ENCODE results near the gene KRTAP10-5. TPM values are rescaled to one million over a fixed set of nuclear protein-coding genes. Genes with fewer than 3 reads are reported as not detected.
"Not testable (repeated sequence)": the region's sequence is repeated elsewhere in the genome, so short reads cannot be mapped to it uniquely, and the experiment has no call there.

KRTAP10-5 gene
- total RNA-seq, 1 experiment from 2014 or later: not detected

DNA sequence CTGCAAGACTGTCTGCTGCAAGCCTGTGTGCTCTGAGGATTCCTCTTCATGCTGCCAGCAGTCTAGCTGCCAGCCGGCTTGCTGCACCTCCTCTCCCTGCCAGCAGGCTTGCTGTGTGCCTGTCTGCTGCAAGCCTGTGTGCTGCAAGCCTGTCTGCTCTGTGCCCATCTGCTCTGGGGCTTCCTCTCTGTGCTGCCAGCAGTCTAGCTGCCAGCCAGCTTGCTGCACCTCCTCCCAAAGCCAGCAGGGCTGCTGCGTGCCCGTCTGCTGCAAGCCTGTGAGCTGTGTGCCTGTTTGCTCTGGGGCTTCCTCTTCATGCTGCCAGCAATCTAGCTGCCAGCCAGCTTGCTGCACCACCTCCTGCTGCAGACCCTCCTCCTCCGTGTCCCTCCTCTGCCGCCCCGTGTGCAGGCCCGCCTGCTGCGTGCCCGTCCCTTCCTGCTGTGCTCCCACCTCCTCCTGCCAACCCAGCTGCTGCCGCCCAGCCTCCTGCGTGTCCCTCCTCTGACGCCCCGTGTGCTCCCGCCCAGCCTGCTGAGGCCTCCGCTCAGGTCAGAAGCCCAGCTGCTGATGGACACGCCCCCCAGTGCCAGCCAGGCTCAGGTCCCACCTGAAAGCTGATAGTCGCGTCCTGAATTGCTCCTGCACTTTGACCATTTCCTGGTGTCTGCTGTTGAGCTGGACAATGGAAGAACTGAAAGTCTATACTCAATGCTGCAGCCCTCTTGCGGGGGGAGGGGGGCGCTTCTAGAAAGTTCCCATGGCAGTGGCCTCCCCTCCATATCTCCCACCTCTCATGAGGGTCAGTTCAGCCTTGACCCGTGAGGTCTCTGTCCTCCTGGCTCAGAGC lies 5.7 kb downstream of the KRTAP10-5 start:
- POLR2A ChIA-PET: interaction anchor here (0.5 kb wide), 1 partner anchor 145 kb away, joined by 3 read pairs; no protein-coding TSS in a partner anchor

DNA sequence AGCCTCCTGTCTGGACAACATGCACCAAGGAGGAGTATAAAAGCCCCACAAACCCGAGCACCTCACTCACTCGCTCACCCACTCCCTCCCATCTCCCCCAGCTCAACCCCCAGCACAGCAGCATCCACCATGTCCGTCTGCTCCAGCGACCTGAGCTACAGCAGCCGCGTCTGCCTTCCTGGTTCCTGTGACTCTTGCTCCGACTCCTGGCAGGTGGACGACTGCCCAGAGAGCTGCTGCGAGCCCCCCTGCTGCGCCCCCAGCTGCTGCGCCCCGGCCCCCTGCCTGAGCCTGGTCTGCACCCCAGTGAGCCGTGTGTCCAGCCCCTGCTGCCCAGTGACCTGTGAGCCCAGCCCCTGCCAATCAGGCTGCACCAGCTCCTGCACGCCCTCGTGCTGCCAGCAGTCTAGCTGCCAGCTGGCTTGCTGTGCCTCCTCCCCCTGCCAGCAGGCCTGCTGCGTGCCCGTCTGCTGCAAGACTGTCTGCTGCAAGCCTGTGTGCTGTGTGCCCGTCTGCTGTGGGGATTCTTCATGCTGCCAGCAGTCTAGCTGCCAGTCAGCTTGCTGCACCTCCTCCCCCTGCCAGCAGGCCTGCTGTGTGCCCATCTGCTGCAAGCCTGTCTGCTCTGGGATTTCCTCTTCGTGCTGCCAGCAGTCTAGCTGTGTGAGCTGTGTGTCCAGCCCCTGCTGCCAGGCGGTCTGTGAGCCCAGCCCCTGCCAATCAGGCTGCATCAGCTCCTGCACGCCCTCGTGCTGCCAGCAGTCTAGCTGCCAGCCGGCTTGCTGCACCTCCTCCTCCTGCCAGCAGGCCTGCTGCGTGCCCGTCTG lies 6.6 kb downstream of the KRTAP10-5 start, which contains the start of gene KRTAP10-4:
Gene KRTAP10-4 (plus strand): TSS at position 100 of the 827 bp plus-strand sequence. CDS start 30 bp downstream, at position 130.
- peak within 1 kb of the TSS; percentile 29; the same call in 1 of the 2 replicates for H3K27ac ChIP-seq (ENCODE audit: low read length)
- H3K9me3 ChIP-seq (ENCODE audit: control insufficient read depth, insufficient read depth, low read depth, low read length); H3K36me3 ChIP-seq (ENCODE audit: control insufficient read depth, insufficient read depth, low read length); H3K4me1 ChIP-seq (ENCODE audit: control insufficient read depth, insufficient read depth, low read length); intact Hi-C loops (cut with micrococcal nuclease; ENCODE audit: unreplicated experiment); DNase-seq (ENCODE audit: low read depth, low spot score); BruUV-seq (replicated peaks); H3K4me3 ChIP-seq (ENCODE audit: low read depth in 2 of 2, low read length in 2 of 2); in situ Hi-C loops (cut with HindIII; ENCODE audit: low pct_unique_long_range_greater_than_20kb, low sequenced_read_pairs); H3K27me3 ChIP-seq (ENCODE audit: control insufficient read depth, insufficient read depth, low read length); CTCF ChIA-PET; POLR2A ChIA-PET: not testable (repeated sequence)
- ATAC-seq: 0 out of 2 replicates have a peak, but pooled peaks have one; percentile 26

More for the DNA sequence above, 5.7 kb downstream of the KRTAP10-5 start:
- CTCF ChIA-PET: no interaction called here
- TF ChIP-seq, protein P1, sequence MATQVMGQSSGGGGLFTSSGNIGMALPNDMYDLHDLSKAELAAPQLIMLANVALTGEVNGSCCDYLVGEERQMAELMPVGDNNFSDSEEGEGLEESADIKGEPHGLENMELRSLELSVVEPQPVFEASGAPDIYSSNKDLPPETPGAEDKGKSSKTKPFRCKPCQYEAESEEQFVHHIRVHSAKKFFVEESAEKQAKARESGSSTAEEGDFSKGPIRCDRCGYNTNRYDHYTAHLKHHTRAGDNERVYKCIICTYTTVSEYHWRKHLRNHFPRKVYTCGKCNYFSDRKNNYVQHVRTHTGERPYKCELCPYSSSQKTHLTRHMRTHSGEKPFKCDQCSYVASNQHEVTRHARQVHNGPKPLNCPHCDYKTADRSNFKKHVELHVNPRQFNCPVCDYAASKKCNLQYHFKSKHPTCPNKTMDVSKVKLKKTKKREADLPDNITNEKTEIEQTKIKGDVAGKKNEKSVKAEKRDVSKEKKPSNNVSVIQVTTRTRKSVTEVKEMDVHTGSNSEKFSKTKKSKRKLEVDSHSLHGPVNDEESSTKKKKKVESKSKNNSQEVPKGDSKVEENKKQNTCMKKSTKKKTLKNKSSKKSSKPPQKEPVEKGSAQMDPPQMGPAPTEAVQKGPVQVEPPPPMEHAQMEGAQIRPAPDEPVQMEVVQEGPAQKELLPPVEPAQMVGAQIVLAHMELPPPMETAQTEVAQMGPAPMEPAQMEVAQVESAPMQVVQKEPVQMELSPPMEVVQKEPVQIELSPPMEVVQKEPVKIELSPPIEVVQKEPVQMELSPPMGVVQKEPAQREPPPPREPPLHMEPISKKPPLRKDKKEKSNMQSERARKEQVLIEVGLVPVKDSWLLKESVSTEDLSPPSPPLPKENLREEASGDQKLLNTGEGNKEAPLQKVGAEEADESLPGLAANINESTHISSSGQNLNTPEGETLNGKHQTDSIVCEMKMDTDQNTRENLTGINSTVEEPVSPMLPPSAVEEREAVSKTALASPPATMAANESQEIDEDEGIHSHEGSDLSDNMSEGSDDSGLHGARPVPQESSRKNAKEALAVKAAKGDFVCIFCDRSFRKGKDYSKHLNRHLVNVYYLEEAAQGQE (IDR thresholded peaks at IDR 0.05; ENCODE audit: insufficient read depth in 1 of 2, low read depth in 2 of 2, low read length in 1 of 2): no peak
- TF ChIP-seq POLR2AphosphoS5 (IDR thresholded peaks at IDR 0.05; ENCODE audit: low read depth, low read length) (no peak), SIN3A (IDR thresholded peaks at IDR 0.05; ENCODE audit: borderline replicate concordance, insufficient read depth, low read depth, low read length) (no peak), TCF7L2 (IDR thresholded peaks at IDR 0.05; ENCODE audit: low read depth, low read length) (no peak)
- TF ChIP-seq, protein P2, sequence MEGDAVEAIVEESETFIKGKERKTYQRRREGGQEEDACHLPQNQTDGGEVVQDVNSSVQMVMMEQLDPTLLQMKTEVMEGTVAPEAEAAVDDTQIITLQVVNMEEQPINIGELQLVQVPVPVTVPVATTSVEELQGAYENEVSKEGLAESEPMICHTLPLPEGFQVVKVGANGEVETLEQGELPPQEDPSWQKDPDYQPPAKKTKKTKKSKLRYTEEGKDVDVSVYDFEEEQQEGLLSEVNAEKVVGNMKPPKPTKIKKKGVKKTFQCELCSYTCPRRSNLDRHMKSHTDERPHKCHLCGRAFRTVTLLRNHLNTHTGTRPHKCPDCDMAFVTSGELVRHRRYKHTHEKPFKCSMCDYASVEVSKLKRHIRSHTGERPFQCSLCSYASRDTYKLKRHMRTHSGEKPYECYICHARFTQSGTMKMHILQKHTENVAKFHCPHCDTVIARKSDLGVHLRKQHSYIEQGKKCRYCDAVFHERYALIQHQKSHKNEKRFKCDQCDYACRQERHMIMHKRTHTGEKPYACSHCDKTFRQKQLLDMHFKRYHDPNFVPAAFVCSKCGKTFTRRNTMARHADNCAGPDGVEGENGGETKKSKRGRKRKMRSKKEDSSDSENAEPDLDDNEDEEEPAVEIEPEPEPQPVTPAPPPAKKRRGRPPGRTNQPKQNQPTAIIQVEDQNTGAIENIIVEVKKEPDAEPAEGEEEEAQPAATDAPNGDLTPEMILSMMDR (IDR thresholded peaks at IDR 0.05): no peak
- DNase-seq (ENCODE audit: low read depth, low spot score) (no peak), ATAC-seq (peak; percentile 43; the same call in 1 of the 2 replicates)
- H3K27me3 ChIP-seq (ENCODE audit: control insufficient read depth, insufficient read depth, low read length): no peaks in the 10 kb centered on the region
- BruUV-seq (replicated peaks): no TSS peak
- no peak overlapping the region for H3K4me3 ChIP-seq (ENCODE audit: low read depth in 2 of 2, low read length in 2 of 2)
- in situ Hi-C loops (cut with HindIII; ENCODE audit: low pct_unique_long_range_greater_than_20kb, low sequenced_read_pairs): no loop called here
- intact Hi-C loops (cut with micrococcal nuclease; ENCODE audit: unreplicated experiment): no loop called here
- no peak overlapping the region for H3K27ac ChIP-seq (ENCODE audit: low read length)
- H3K4me1 ChIP-seq (ENCODE audit: control insufficient read depth, insufficient read depth, low read length): peaks cover 5% of the 10 kb centered on the region; the same call in 1 of the 2 replicates
- no peaks in the 10 kb centered on the region for H3K9me3 ChIP-seq (ENCODE audit: control insufficient read depth, insufficient read depth, low read depth, low read length)
- H3K36me3 ChIP-seq (ENCODE audit: control insufficient read depth, insufficient read depth, low read length): no peaks in the 10 kb centered on the region
